Measurements from ENCODE around the gene FRZB.

FRZB gene

GRCh38 chr2:182866461-182867406, at the start of gene FRZB:
Gene FRZB (minus strand): TSS chr2:182866637. CDS start chr2:182866552, 85 bp downstream.
- no peak for TF ChIP-seq CTCF (IDR thresholded peaks at IDR 0.05; ENCODE audit: extremely low read depth, insufficient read depth, missing control alignments)
- DNase-seq (ENCODE audit: low spot score), result peak; percentile 42
- in situ Hi-C loops (cut with MboI; ENCODE audit: low pct_unique_long_range_greater_than_20kb, low sequenced_read_pairs, unreplicated experiment), result no loop called here

- TF ChIP-seq CTCF (IDR thresholded peaks at IDR 0.05; ENCODE audit: extremely low read depth, insufficient read depth, missing control alignments), result no peak
- no peak for DNase-seq (ENCODE audit: low spot score)
- in situ Hi-C loops (cut with MboI; ENCODE audit: low pct_unique_long_range_greater_than_20kb, low sequenced_read_pairs, unreplicated experiment), result no loop called here
Observed at GRCh38 chr2:182915369-182916326, 49.2 kb upstream of the FRZB start.

- TF ChIP-seq CTCF (IDR thresholded peaks at IDR 0.05; ENCODE audit: extremely low read depth, insufficient read depth, missing control alignments), result no peak
- in situ Hi-C loops (cut with MboI; ENCODE audit: low pct_unique_long_range_greater_than_20kb, low sequenced_read_pairs, unreplicated experiment), result no loop called here
Observed at GRCh38 chr2:182914852-182915251, 48.4 kb upstream of the FRZB start.

GRCh38 chr2:182913064-182913463, 46.6 kb upstream of the FRZB start:
- no peak for DNase-seq (ENCODE audit: low spot score)
- no peak for TF ChIP-seq CTCF (IDR thresholded peaks at IDR 0.05; ENCODE audit: extremely low read depth, insufficient read depth, missing control alignments)
- in situ Hi-C loops (cut with MboI; ENCODE audit: low pct_unique_long_range_greater_than_20kb, low sequenced_read_pairs, unreplicated experiment), result no loop called here

More at GRCh38 chr2:182914852-182915251, 48.4 kb upstream of the FRZB start:
- no peak for DNase-seq (ENCODE audit: low spot score)

GRCh38 chr2:182912518-182912915, 46.1 kb upstream of the FRZB start:
- TF ChIP-seq CTCF (IDR thresholded peaks at IDR 0.05; ENCODE audit: extremely low read depth, insufficient read depth, missing control alignments), result no peak
- in situ Hi-C loops (cut with MboI; ENCODE audit: low pct_unique_long_range_greater_than_20kb, low sequenced_read_pairs, unreplicated experiment), result no loop called here
- no peak for DNase-seq (ENCODE audit: low spot score)

- DNase-seq (ENCODE audit: low spot score), result no peak
- TF ChIP-seq CTCF (IDR thresholded peaks at IDR 0.05; ENCODE audit: extremely low read depth, insufficient read depth, missing control alignments), result no peak
- in situ Hi-C loops (cut with MboI; ENCODE audit: low pct_unique_long_range_greater_than_20kb, low sequenced_read_pairs, unreplicated experiment), result no loop called here
Observed at GRCh38 chr2:182911813-182912517, 45.5 kb upstream of the FRZB start.

Measured in GM13977 (cell line).